ENCODE results near the gene MGAT5.

Gene MGAT5

DNA sequence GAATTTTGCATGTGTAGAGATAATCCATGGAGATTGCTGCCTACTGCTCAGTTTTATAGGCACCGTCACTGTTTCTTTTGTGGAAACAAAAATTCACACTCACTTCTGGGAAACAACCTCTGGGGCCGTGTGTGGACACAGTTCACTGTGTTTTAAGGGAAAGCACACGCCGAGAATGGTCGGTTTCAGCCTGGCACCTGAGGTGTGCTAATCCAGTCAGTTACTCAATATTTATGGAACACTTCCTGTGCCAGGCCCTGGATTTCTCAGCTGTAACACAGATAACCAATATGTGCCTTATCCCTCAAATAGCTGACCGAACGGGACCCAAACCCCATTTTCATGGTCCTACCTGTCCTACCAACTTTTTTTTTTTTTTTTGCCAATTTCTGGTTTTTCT lies 179.6 kb downstream of the MGAT5 start:
- no peak for DNase-seq

DNA sequence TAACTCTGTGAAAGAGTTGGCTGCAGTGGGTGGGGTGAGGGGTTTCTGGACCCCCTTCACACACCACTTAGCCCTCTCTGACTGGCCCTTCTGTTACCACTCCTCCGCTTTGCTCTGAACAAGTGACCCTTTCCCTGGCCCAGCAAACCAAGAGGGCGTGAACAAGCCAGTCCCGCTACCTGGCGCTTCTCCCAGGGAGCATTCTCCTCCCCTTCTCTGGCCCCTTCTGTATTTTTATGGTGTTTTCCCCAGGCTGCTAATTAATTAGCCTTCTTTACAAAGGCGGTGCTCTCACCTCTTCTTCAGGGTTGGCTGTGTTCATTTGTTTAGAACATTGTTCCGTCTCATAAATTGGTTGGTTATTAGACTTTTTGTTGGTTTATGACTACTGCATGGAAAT lies 180.1 kb downstream of the MGAT5 start:
- DNase-seq, result no peak

DNA sequence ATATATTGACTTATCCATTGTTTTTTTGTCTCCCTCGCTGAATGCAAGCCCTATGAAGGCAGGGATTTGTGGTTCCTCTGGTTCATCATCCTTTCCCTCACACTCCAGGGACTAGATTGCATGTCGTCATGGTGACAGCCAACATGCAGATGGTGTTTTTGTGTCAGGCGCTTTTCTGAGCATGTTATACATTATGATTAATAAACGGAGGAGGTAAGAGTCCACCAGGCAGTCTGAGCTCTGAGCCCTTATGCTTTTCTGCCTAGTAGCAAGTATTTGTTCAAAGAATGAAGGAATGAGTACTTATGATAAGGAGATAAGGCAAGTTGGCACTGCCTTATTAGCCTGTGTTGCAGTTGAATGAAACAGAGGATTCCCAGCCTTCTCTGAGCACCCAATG lies 181.6 kb downstream of the MGAT5 start:
- DNase-seq, result no peak

DNA sequence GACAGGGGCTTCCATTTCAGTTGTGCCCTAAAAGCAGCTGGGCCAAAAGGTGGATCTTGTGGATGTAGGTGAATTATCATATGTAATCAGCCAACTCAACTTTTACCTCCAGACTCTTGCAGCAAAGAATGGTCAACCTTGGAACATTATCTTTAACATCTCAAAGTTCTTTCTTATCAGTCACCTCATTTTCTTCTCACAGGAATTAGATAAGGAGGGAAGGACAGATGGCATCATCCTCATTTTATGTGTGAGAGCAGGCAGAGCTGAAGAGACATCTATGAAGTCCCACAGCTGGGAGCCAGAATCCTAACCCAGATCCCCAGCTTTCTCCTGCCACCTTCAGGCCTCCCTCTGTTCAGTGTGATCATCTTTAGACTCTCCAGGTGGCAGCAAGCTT lies 182.1 kb downstream of the MGAT5 start:
- no peak for DNase-seq

DNA sequence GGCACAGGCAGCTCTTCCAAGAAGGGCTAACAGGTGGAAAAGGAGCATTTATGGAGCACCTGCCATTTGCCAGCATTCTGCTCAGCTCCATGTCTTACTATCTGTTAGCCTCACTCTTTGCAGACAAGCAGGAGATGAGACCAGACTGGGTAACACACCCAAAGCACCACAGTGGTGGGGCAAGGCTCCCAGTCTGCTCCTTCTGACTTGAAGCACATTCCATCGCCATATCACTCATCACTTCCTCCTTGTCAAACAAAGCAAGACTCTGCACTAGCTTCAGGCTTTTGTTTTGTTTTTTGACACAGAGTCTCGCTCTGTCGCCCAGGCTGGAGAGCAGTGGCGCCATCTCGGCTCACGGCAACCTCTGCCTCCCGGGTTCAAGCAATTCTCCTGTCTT lies 182.8 kb downstream of the MGAT5 start:
- DNase-seq, result no peak

DNA sequence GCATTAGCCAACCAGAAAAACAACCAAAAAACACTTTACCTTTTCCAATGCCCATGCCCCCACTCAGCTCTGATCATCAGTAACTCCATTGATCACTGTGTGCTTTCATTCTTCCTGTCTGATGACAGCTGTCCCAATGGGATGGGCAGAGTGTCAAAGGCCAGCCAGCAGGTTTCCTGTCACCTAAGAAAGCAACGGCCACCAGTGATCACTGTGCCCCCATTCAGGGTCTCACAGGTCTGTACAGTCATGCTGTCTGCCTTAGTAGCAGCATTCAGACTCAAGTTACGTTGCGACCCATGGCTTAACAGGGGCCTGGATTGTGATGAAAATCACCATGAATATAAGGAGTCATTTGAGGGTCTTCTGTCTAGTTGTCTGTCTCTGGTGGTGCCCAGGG lies 184.5 kb downstream of the MGAT5 start:
- no peak for DNase-seq

DNA sequence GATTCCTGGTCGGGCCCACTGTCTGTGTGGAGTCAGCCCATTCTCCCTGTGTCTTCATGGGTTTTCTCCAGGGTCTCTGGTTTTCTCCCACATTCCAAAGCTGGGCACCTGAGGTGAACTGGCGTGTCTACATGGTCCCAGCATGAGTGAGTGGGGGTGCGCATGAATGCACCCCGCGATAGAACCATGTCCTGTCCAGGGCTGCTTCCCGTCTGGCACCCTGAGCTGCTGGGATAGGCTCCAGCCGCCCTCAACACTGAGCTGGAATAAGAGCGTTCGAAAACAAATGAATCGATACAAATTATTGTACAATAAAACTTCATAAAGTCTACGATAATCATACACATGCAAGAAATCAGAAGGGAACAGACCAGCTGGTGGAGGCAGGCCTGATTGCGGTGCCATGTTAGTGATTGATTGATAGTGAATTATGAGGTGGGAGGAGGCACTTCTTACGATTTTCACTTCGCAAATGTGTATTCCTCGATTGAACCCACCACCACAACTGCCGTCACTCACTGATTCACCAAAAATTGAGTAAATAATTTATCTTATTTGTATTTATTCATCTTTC lies 186.6 kb downstream of the MGAT5 start:
- no peak for DNase-seq

DNA sequence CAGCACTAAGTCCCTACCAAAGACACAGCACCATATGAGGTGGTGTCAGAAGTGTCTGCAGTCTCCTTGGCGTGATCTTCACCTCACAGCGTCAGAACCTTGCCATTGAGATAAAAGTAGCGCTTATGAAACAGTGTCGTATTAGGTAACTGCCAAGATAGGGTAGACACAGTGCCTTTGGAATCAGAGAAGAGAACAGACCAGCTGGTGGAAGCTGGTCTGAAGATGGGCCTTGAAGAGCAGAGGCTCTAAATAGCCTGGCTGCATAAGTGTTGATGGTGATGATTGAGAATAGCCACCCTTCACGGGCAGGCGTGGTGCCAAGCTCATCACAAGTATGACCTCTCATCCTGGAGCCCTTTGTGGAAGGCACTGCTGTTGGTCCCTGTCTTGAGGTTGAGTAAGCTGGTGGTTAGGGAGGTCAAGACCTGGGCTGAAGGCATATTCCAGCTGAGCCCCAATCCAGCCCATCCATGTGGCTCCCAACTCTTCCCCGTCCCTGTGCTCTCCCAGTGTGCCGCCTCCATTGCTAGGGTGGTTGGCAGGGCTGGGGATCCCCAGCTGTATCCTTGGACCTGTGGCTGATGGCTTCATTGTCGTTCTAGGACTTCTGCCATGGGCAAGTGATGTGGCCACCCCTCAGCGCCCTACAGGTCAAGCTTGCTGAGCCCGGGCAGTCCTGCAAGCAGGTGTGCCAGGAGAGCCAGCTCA lies 187.4 kb downstream of the MGAT5 start:
- no peak for DNase-seq

DNA sequence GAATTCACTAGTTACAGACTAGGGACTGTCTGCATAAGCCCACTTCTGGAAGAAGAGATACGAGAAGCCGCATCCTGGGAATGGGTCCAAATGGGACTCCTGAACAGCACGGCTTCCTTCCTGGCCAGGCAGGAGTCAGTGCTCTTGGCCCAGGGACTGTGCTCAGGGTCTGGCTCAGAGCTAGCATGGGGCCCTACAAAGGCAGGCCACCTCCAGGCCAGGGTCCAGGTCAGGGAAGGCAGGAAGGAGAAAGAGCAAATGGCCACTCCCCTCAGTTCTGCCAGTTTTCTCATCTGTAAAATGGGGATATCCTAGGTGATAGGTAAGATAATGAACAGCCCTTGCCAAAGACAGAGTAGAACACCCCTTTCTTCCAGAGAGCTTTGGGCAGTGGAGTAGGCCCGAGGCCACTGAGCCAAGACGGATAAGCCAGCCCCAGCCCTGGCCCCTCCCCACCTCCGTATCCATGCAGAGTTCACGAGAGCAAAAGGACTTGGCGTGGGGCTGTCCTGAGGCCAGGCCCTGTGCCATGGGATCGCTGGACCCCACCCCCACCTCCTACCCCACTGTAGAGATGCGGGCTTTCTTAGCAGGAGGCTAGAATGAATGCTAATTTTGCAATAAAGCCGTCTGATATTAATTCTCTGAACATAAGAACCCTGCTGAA lies 190.1 kb downstream of the MGAT5 start:
- no peak for DNase-seq

DNA sequence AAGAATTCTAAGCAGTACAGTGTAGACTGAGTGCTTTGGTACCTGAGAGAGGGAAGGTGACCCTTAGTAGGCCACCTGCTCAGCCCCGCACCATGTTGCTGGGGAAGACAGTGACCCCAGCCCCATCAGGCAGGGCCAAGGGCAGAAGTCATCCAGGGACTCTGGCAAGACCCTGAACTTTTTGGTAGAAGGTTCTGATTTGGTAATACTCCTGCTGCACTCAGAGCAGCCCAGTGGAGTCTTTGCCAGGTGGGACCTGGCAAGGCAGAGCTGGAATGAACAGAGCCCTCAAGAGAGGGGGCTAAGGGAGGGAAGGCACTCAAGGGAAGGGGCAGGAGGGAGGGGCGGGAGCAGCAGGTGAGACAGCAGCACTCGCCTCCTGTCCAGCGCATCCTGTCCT lies 191.2 kb downstream of the MGAT5 start:
- DNase-seq, result no peak

DNA sequence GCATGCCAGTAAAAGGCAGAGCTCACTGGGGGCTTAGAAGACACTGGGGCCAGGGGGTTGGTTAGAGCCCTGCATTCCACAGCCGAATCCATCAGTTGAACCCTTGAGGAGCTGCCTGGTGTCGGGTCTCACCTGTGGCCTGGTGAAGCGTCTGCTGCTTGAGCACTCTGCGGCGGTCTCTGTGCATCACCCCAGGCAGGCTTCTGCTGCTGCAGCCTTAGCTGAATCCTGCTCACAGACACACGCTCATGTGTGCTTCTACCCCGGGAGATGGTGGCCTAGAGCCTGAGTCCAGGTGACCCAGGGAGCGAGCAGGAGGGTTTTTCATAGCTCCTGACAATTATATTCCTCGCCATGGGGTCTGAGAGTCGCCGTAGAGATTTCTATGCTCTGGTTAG lies 192.1 kb downstream of the MGAT5 start:
- no peak for DNase-seq

DNA sequence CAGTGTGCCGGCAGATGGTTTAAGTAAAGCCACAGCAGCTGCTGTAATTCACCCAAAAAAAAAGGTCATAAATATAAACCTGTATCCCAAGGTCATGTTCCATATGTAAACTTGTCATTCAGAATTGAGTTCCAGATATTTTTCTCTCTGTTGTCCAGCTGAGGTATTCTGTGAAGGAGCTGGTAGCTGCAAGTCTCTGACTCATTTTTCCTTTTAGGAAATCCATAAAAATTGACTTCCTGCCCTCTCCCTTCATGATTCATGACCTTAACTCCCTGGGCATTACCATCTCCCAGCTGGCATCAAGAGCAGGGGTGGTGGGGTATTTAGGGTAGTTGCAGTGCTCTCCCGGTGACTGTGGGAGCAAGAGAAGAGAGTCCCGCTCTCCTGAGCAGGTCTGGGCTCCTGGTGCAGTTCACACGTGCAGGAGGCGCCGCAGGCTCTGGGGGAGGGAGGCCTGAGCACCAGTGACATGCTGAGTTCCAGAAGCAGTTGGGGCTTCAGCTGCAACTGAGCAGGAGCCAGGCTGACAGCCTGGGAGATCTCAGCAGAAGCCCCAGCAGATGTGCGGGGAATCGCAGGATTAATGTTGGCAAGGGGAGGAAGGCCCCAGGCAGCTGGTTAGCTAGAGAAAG lies 192.6 kb downstream of the MGAT5 start:
- no peak for DNase-seq

DNA sequence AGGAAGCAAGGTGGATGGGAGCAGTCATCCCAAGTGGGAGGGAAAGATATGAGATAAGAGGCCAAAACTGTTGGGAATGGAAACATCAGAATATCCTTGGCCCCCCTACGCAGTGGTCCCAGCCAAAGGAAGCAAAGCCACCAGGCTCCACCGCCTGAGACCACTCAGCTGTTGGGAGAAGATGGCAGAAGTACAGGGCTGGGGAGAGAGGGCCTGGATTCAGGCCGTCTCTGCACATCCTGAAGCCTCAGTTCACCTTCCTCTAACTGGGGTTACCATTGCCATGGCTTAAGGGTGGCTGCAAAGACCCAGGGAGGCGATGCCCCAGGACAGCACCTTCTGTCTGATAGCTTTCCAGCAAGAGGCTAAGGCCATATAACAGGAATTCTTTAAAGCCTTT lies 193.8 kb downstream of the MGAT5 start:
- DNase-seq, result no peak

DNA sequence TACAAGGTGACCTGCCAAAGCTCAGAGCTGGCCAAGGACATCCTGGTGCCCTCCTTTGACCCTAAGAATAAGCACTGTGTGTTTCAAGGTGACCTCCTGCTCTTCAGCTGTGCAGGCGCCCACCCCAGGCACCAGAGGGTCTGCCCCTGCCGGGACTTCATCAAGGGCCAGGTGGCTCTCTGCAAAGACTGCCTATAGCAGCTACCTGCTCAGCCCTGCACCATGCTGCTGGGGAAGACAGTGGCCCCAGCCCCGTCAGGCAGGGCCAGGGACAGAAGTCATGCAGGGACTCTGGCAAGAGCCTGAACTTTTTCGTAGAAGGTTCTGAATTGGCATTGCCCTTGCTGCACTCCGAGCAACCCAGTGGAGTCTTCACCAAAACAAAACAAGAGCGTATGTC lies 194.8 kb downstream of the MGAT5 start:
- no peak for DNase-seq

DNA sequence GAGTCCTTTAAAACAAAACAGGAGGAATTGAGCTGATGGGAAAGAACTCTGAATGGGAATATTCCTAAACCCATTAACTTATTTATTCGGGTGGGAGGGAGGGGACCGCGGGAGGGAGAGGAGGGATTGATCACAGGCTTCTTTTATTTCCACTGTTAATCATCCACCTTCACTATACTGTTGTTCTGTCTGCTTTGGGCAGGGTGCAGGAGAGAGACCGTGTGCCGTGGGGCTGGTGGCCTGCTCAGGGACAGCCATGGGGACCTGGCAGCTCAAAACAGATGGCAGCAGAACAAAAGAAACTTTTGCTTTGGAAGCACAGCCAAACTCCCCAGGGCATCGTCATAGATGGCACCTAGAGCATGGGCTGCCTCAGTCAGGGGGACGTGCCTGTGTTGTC lies 195.3 kb downstream of the MGAT5 start:
- no peak for DNase-seq

DNA sequence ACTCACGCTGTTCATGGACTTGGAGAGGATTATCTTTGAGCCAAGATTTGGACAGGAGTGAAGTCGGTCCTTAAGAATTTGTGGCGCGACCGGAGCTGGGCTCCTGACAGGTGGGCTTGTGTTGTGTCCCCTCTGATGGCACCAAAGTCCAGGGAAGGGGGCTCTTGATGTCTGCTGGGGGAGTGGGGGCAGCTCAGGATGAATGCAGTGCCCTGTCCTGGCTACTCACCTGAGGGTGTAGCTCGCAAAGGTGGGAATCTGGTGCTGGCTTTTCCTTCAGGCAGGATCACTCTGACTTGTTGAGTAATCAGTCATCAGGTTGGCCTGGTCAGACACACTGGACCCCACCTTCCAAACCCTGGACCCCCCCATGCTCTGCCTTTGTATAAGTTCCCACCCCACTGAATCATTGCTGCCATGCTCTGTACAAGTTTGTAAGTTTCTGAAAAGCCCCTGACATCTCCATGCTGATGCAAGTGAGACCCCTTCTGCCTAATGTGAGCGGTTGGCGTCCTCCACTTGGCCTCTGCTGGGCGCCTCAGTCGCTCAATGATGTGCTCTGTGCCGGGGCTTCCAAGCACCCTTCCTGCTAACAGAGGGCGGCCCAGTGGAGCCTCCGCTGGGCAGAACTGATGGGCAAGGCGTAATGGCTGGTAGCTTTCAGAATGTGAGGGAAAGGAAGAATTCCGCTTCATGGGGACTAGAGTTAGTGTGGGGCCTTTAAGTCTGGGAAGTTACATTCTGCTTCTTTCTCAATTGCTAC lies 196.1 kb downstream of the MGAT5 start:
- no peak for DNase-seq

DNA sequence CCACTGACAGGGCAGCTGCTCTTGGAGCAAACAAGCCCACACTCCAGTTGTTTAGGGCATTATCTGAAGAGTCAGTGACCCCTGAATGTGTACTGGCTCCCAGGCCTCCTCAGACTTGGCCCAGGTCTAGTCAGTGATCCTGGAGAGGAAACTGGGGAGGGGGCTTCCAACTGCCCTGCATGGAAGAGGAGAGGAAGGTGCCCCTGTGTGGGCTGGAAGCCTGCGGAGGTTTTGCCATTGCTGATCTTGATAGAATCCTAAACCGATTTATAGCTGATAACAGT lies 197.4 kb downstream of the MGAT5 start:
- DNase-seq, result no peak

DNA sequence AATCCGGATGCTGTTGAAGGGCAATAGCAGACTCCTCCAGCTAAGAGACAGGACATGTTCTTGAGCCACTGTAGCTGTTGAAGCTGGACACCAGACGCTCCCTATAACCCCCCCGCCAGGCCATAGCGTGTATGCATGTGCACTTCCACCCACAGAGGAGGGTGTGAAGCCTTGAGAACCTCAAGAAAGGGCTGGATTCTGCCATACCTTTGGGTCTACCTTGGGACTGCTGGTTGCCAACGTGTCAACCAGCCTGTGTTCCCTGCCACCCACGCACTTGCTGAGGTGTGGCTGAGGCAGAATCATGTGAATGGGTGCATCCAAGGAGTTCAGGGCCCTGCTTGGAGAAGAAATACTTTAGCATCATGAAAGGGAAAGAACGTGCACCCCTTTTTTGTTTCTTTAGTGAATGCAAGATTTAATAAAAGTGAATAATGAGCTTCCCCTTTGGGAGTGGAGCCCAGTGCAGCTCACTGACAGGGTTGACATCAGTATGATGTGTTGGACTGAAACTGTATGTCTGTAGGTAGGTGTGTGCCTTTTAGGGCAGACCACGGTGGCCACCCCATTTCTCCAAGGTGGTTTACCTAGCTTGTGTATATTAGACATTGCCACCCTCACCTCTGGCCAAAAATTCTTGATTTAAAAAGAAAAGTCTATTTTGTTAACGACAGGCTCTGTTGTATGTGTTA lies 198.3 kb downstream of the MGAT5 start:
- DNase-seq, result no peak

DNA sequence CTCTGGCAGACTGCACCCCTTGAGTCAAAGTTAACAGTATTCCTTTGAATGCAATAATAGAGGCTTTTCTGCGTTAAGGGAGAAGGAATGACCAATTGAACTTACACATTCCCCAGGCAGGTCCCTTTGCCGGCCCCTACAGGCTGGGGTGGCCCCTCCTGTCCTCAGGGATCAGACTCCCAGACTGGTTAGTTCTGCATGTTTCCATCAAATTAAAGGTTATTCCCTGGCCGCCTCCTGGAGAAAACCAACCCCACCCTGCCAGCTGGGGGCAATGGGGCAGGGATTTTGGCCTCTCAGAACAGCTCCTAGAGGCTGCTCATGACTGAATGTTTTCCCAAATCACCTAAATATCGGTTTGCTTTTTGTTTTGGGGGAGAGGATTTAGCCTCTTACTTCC lies 199.6 kb downstream of the MGAT5 start:
- DNase-seq, result no peak

DNA sequence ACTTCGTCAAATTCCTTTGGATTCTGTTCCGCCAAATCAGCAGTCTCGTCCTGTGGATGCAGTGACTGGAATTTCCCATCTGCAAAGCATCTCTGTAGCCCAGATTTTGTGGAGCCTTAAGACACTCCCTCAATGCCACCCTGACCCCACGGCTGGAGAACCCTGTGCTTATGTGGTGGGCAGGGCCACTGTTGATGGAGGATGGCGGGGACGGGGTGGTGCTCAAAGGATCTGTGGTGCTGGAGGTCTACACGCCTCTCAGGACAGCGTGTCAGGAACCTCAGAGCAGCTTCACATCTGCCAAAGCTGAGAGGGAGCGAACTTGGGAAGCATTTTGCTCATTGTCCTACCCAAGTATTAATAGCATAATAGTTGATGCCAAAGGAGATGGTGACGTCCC lies 200.1 kb downstream of the MGAT5 start:
- no peak for DNase-seq

DNA sequence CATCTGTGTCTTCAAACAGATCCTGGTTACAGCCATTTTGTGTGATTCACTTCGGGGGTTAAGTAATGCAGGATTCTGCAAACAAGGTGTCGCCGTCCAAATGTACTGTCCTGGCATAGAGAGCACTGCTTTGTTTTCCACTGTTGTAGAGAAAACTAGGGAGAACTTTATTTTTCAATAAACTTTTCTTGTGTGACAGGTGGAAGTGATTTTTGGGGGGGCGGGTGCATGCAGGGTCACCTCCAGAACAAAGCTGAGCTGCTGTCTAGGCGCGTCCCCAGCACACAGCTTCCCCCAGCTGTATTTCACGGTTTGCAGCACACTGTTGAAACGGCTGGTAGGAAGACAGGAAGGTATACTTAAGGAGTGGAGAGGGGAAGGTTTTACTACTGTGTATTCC lies 200.6 kb downstream of the MGAT5 start:
- DNase-seq, result no peak

DNA sequence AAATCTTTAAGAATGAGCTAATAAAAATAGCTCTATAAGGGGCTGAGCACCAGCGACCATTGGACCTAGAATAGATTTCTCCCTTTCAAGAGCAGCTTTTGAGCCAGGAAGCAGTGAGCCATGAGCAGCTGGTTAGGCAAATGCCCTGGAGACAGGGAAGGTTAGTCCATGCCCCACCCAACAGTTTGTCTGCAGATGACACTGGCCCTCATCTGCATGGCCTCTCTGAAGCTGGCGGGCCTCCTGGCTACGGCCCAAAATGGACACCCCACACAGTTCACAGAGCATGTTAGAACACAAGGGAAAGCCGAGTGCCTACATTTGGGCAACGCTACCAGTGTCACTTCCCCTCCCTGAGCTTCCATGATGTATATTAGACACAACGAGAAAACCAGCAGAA lies 201.1 kb downstream of the MGAT5 start:
- DNase-seq, result no peak

DNA sequence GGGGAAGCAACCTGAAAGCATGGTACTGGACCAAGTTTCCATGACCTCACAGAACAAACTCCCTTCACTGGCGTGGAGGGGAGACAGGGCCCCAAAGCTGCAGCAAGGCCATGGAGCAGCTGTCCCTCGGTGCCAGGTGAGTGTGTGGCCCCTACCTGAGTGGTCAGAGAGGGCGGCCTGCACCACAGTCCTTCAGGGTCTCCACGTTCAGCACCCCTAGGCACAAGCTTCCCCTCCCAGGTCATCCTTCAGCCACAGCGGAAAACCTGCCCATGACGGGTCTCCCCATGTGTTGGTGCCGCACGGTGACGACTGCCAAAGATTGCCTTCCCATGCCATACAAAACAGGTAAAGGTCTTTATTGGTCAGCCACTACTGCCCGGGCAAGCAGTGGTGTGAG lies 201.6 kb downstream of the MGAT5 start:
- no peak for DNase-seq
